Cardiac fibroblast (primary cell): ENCODE results near the gene IMPDH1.

Experiments used
- DNase-seq, 2 donors: peaks; one replicate each; pipeline versions ENCODE4 v3.0.0 to v3.0.0-alpha.2; 2010; ENCODE audit warnings: low read depth in 2 of 2
- H3K4me3 ChIP-seq, 2 donors: replicated peaks in 1 of 2; 1 replicate in 1 of 2; 2 replicates in 1 of 2; pipeline ENCODE4 v1.5.1; 2011; ENCODE audit warnings: low read depth in 2 of 2, low read length in 2 of 2, mild to moderate bottlenecking in 2 of 2, moderate library complexity in 1 of 2
- TF ChIP-seq, protein P1 (sequence below): IDR thresholded peaks from one replicate; pipeline ENCODE4 v1.5.1; 2011; ENCODE audit warnings: low read depth, mild to moderate bottlenecking, low read length, inconsistent platforms

Gene IMPDH1

GRCh38 chr7:128393526-128394330 is 16.1 kb downstream of the IMPDH1 start:
- no peak for DNase-seq
- TF ChIP-seq, protein P1, sequence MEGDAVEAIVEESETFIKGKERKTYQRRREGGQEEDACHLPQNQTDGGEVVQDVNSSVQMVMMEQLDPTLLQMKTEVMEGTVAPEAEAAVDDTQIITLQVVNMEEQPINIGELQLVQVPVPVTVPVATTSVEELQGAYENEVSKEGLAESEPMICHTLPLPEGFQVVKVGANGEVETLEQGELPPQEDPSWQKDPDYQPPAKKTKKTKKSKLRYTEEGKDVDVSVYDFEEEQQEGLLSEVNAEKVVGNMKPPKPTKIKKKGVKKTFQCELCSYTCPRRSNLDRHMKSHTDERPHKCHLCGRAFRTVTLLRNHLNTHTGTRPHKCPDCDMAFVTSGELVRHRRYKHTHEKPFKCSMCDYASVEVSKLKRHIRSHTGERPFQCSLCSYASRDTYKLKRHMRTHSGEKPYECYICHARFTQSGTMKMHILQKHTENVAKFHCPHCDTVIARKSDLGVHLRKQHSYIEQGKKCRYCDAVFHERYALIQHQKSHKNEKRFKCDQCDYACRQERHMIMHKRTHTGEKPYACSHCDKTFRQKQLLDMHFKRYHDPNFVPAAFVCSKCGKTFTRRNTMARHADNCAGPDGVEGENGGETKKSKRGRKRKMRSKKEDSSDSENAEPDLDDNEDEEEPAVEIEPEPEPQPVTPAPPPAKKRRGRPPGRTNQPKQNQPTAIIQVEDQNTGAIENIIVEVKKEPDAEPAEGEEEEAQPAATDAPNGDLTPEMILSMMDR, result no peak
- H3K4me3 ChIP-seq, result no peak overlapping the region

DNA sequence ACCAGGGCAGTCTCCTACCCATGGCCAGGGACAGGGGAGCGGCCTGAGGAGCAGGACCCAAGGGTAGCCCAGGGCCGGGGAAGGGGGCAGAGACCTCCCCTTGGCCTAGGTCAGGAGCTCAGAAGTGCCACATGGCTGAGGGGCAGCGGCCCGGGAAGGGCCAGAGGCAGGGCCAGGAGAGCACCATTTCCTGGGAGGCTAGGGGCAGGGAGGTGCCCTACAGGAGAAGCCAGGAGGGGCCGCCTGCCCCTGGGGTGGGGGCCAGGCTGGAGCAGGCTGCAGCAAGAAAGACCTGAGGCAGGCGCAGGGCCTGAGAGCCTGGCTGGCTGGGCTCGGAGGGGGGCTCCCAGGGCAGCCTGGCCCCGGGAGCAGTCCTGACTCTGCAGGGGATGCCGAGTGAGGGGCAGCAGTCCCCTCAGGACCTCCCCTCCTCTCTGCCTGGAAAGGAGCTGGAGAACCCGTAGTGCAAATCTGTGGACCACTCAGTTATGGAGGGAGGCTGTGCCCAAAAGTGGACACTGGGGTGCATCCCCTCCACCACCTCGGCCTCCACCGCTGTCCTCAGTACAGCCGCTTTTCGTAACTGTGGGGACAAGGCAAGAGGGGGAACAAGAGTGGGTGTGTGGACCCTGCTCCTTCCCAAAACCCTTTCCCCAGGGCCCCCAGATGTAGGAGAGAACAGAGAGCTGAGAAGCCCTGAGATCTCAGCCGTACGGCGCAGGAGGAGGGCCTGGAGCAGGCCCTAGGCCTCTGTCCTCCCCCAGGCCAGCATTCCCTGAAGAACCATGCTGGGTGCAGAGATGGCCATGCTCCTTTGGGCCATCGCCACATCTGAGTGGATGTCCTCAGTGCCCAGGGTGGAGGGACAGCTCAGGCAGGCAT is 17.1 kb downstream of the IMPDH1 start:
- TF ChIP-seq, protein P1, result no peak
- no peak for DNase-seq
- no peak overlapping the region for H3K4me3 ChIP-seq

DNA sequence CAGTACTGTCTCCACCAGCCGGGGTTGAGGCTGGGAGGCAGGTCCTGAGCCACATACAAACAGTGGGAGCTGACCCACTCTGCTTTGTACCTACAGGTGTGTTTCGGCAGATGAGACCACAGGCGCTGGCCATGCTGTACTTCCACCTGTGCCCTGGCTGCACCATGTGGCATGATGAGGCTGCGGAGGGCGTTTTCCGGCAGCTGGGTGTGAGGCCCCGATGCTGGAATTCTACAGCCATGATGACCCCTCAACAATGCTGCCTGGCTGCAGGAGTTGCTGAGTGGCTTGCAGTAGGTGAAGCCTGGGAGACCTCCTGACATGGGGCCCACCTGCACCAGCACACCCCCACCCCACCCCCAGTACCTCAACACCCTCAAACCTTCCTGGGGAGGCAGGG is 18.0 kb downstream of the IMPDH1 start:
- TF ChIP-seq, protein P1, result no peak
- DNase-seq, result no peak
- no peak overlapping the region for H3K4me3 ChIP-seq

DNA sequence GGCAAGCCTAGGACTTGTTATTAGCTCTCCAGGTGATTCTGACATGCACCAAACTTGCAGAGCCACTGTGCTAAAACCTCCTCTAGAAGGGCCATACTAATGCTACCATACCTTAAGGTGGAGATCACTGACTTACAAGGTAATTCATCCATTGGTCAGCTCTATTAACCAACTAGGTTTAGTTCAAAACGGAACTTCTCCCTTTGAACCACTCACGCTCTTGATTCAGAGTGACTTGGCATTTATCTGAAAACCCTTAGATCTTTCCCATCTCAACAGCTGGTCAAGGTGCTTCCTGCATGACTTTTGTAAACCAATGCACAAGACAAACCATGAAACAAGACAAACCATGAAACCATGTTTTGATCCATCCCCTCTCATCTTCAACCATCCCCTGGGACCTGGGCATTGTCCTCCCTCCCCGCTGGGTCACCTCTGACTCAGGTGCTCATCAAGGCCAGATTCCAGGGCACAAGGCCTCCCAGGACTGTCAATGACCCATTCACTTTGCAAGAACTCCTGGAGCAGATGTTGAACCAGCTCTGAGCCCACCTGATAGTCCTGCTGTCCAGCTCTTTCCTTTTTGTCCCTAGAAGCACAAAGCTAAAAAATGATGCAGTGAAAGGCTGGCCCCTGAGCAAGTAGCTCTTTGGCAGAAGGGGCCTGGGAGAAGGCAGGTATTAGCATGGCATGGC is 18.8 kb downstream of the IMPDH1 start:
- TF ChIP-seq, protein P1, result no peak
- no peak for DNase-seq
- H3K4me3 ChIP-seq, result no peak overlapping the region

DNA sequence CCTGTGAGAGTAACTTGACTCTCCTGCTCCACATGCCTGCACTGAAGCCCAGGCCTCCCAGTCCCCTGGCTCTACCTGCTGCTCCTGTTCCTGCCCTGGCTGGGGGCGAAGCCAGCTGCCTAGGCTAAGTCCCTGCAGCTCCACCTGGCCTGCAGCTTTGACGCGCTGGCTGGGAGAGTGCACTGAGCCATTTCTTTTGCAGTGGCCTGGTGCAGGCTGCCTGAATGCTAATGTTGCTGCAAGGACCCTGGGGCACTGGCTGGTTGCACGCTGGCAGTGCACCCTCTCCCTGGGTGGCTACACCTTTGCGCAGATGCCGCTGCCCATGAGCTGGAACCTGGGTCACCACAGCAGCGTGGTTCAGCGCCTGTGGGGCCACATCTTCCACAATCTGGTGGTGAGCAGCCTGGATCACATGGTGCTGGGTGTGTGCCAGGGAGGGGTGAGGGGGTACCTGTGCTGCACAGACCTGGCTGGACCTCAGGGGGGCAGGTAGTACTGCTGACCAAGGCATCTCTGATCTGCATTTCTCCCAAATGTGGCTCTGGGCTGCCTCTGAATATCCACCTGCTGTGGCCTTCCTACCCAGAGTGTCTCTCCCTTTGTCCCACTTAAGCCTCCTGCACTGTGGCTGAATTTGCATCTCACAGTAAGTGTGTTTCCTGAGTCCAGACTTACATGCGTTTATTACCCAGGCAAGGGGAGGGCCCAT is 20.0 kb downstream of the IMPDH1 start:
- TF ChIP-seq, protein P1, result no peak
- no peak overlapping the region for H3K4me3 ChIP-seq
- DNase-seq, result no peak

- DNase-seq, result no peak
Observed at GRCh38 chr7:128389085-128389617, 20.6 kb downstream of the IMPDH1 start.

More at GRCh38 chr7:128389085-128389617, 20.6 kb downstream of the IMPDH1 start:
- H3K4me3 ChIP-seq, result no peak overlapping the region
- TF ChIP-seq, protein P1, result no peak
